ENCODE results near the gene SLC12A1.

SLC12A1 gene

DNA sequence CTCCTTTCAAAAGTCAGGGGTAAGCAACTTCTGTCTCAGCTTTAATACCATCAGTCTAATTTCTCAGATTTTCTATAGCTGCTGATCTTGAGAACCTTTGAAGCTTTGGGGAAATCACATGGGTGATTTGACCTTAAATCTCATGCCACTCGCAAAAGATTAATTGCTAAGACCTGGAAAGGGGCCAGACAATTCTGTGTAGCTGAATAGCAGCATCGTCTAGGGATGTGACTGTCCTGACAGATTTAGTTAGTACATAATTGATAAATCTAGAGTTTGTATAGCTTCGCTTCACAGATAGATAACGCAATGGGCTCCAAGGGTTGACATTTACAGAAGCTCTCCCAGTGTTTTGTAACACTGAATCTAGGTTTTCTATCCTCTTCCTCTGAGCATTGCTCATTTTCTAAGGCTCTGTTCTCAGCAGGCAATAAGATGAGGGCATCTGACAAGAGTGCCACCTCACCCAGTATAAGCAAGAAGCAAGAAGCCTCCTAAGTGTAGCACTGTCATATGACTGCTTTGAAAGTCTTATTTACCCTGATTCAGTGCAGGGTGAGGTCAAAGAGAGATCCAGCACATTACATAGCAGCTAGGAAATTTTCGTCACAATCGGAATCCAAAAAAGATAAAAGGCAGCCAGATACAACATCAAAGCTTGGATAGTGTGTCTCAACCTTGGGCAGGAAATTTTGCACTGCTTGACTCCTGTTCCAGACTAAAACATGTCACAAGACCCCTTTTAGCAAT is 77.5 kb downstream of the SLC12A1 start:
- no peaks in the 10 kb centered on the region for H3K27me3 Mint-ChIP-seq (ENCODE audit: low read depth, poor library complexity)
- DNase-seq = no peak
- H3K36me3 Mint-ChIP-seq (ENCODE audit: low read depth) = no peaks in the 10 kb centered on the region
- no peak overlapping the region for H3K4me3 Mint-ChIP-seq
- H3K4me1 Mint-ChIP-seq = peaks cover 52% of the 10 kb centered on the region
- no peaks in the 10 kb centered on the region for H3K9me3 Mint-ChIP-seq
- no peak for TF ChIP-seq CTCF (IDR thresholded peaks at IDR 0.05)
- peak overlapping the region; percentile 80 for H3K27ac Mint-ChIP-seq

- Mint-ChIP-seq H3K27ac (no peak overlapping the region), H3K36me3 (ENCODE audit: low read depth) (no peaks in the 10 kb centered on the region), H3K9me3 (no peaks in the 10 kb centered on the region), H3K27me3 (ENCODE audit: low read depth, poor library complexity) (no peaks in the 10 kb centered on the region), H3K4me1 (peaks cover 37% of the 10 kb centered on the region), H3K4me3 (no peak overlapping the region)
- TF ChIP-seq CTCF (IDR thresholded peaks at IDR 0.05) = peak; percentile 69
- DNase-seq = peak; percentile 53
These were observed 79.5 kb downstream of the SLC12A1 start for GRCh38 chr15:48285329-48286214.

DNA sequence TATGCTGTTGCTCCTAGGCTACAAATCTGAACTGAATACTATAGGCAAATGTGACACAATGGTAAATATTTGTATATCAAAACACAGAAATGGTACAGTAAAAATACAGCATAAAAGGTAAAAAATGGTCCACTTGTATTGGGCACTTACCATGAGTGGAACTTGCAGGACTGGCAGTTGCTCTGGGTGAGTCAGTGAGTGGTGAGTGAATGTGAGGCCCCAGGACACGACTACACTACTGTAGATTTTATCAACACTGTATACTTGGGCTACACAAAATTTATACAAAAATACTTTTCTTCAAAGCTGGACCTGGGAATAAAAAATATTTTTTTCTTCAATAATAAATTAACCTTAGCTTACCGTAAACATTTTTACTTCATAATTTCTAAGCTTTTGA is 83.5 kb downstream of the SLC12A1 start:
- H3K36me3 Mint-ChIP-seq (ENCODE audit: low read depth) = no peaks in the 10 kb centered on the region
- H3K27ac Mint-ChIP-seq = no peak overlapping the region
- no peak for TF ChIP-seq CTCF (IDR thresholded peaks at IDR 0.05)
- no peaks in the 10 kb centered on the region for H3K9me3 Mint-ChIP-seq
- H3K27me3 Mint-ChIP-seq (ENCODE audit: low read depth, poor library complexity) = no peaks in the 10 kb centered on the region
- no peak overlapping the region for H3K4me3 Mint-ChIP-seq
- peaks cover 14% of the 10 kb centered on the region for H3K4me1 Mint-ChIP-seq
- DNase-seq = no peak

- no peak overlapping the region for H3K4me3 Mint-ChIP-seq
- DNase-seq = no peak
- no peaks in the 10 kb centered on the region for H3K9me3 Mint-ChIP-seq
- no peaks in the 10 kb centered on the region for H3K36me3 Mint-ChIP-seq (ENCODE audit: low read depth)
- H3K27me3 Mint-ChIP-seq (ENCODE audit: low read depth, poor library complexity) = no peaks in the 10 kb centered on the region
- TF ChIP-seq CTCF (IDR thresholded peaks at IDR 0.05) = no peak
- no peaks in the 10 kb centered on the region for H3K4me1 Mint-ChIP-seq
- H3K27ac Mint-ChIP-seq = no peak overlapping the region
These were observed 86.4 kb downstream of the SLC12A1 start for GRCh38 chr15:48292458-48292857.

DNA sequence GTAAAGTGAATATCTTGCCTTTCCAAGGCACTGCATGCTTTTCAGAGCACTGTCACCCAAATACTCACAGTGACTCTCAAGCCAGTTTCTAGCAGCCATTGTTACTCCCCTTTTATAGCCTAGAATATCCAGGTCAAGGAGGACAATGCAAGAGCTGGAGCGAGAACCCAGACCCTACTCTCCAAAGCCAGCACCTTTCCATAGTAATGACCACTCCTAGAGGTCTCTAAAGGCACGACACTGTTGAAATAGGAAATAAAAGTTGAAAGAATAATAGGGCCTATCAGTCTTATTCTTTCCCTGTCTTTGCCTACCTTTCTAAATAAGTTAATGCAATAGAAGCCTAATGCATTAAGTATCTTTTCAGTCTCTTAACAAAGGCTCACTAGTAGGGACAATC is 91.6 kb downstream of the SLC12A1 start:
- H3K4me3 Mint-ChIP-seq = no peak overlapping the region

More for the DNA sequence above, 91.6 kb downstream of the SLC12A1 start:
- Mint-ChIP-seq H3K27ac (no peak overlapping the region), H3K36me3 (ENCODE audit: low read depth) (no peaks in the 10 kb centered on the region), H3K9me3 (no peaks in the 10 kb centered on the region), H3K27me3 (ENCODE audit: low read depth, poor library complexity) (no peaks in the 10 kb centered on the region), H3K4me1 (peaks cover 5% of the 10 kb centered on the region)
- DNase-seq = no peak
- no peak for TF ChIP-seq CTCF (IDR thresholded peaks at IDR 0.05)

Measured in nephron progenitor cell (in vitro differentiated cells).